ENCODE data around the gene MROH8.

MROH8 gene

GRCh38 chr20:37165031-37165430, 14.3 kb downstream of the MROH8 start:
- TF ChIP-seq FOXP2 (optimal IDR thresholded peaks at IDR 0.05; ENCODE audit: borderline replicate concordance, extremely low read depth, extremely low read length, insufficient read depth): no peak
- TF ChIP-seq POLR2AphosphoS5 (IDR thresholded peaks at IDR 0.05; ENCODE audit: low read depth, low read length): no peak
- no peak for TF ChIP-seq TAF1 (IDR thresholded peaks at IDR 0.05; ENCODE audit: borderline replicate concordance, insufficient read depth, low read length)
- no peak for TF ChIP-seq SIN3A (IDR thresholded peaks at IDR 0.05; ENCODE audit: borderline replicate concordance, insufficient read depth, low read length)
- TF ChIP-seq REST (IDR thresholded peaks at IDR 0.05; ENCODE audit: insufficient read depth in 1 of 2, low read depth in 2 of 2, low read length in 2 of 2): no peak

- no peak for TF ChIP-seq REST (IDR thresholded peaks at IDR 0.05; ENCODE audit: insufficient read depth in 1 of 2, low read depth in 2 of 2, low read length in 2 of 2)
- TF ChIP-seq SIN3A (IDR thresholded peaks at IDR 0.05; ENCODE audit: borderline replicate concordance, insufficient read depth, low read length): no peak
- TF ChIP-seq TAF1 (IDR thresholded peaks at IDR 0.05; ENCODE audit: borderline replicate concordance, insufficient read depth, low read length): no peak
- TF ChIP-seq POLR2AphosphoS5 (IDR thresholded peaks at IDR 0.05; ENCODE audit: low read depth, low read length): no peak
- no peak for TF ChIP-seq FOXP2 (optimal IDR thresholded peaks at IDR 0.05; ENCODE audit: borderline replicate concordance, extremely low read depth, extremely low read length, insufficient read depth)
These were observed 15.4 kb downstream of the MROH8 start for GRCh38 chr20:37163832-37164554.

- TF ChIP-seq SIN3A (IDR thresholded peaks at IDR 0.05; ENCODE audit: borderline replicate concordance, insufficient read depth, low read length): no peak
- no peak for TF ChIP-seq POLR2AphosphoS5 (IDR thresholded peaks at IDR 0.05; ENCODE audit: low read depth, low read length)
- TF ChIP-seq FOXP2 (optimal IDR thresholded peaks at IDR 0.05; ENCODE audit: borderline replicate concordance, extremely low read depth, extremely low read length, insufficient read depth): no peak
- TF ChIP-seq REST (IDR thresholded peaks at IDR 0.05; ENCODE audit: insufficient read depth in 1 of 2, low read depth in 2 of 2, low read length in 2 of 2): no peak
- TF ChIP-seq TAF1 (IDR thresholded peaks at IDR 0.05; ENCODE audit: borderline replicate concordance, insufficient read depth, low read length): no peak
These were observed 16.7 kb downstream of the MROH8 start for GRCh38 chr20:37162646-37163045.

GRCh38 chr20:37161830-37162549, 17.4 kb downstream of the MROH8 start:
- TF ChIP-seq POLR2AphosphoS5 (IDR thresholded peaks at IDR 0.05; ENCODE audit: low read depth, low read length) (no peak), TAF1 (IDR thresholded peaks at IDR 0.05; ENCODE audit: borderline replicate concordance, insufficient read depth, low read length) (no peak), REST (IDR thresholded peaks at IDR 0.05; ENCODE audit: insufficient read depth in 1 of 2, low read depth in 2 of 2, low read length in 2 of 2) (no peak), SIN3A (IDR thresholded peaks at IDR 0.05; ENCODE audit: borderline replicate concordance, insufficient read depth, low read length) (no peak), FOXP2 (optimal IDR thresholded peaks at IDR 0.05; ENCODE audit: borderline replicate concordance, extremely low read depth, extremely low read length, insufficient read depth) (no peak)
